Peyer's patch (tissue), 4 donors: ENCODE measurements around the gene SAG.

ENCODE experiments used
- CTCF ChIP-seq, 6 experiments: fragments of 450-650 bp in 4 of 6; fragments of 200-600 bp in 2 of 6; sonication (generic) in 1 of 6; IDR thresholded peaks; one replicate each; pipeline ENCODE4 v1.5.1; 2017 to 2019; ENCODE audit warnings: antibody characterized with exemption in 6 of 6, mild to moderate bottlenecking in 3 of 6, moderate library complexity in 1 of 6
- POLR2A ChIP-seq, 2 donors: fragments of 450-650 bp; IDR thresholded peaks; one replicate each; pipeline ENCODE4 v1.5.1; 2017; ENCODE audit warnings: antibody characterized with exemption in 2 of 2, mild to moderate bottlenecking in 2 of 2, moderate library complexity in 2 of 2

GRCh38 chr2:233371641-233372040, 64.0 kb downstream of the SAG start:
- TF ChIP-seq CTCF (IDR thresholded peaks at IDR 0.05) (no peak), POLR2A (IDR thresholded peaks at IDR 0.05) (no peak)
